Stimulated activated CD4-positive, alpha-beta T cell treated with anti-CD3 and anti-CD28 coated beads, Interleukin-15, amount 100 ng/mL, for 48 hours (primary cell): Measurements from ENCODE around the gene MED10.

Experiments used
- DNase-seq, 2 donors: peaks; one replicate each; pipeline ENCODE4 v3.0.0-alpha.2; 2020; ENCODE audit warnings: low read depth in 2 of 2

The MED10 gene

DNA sequence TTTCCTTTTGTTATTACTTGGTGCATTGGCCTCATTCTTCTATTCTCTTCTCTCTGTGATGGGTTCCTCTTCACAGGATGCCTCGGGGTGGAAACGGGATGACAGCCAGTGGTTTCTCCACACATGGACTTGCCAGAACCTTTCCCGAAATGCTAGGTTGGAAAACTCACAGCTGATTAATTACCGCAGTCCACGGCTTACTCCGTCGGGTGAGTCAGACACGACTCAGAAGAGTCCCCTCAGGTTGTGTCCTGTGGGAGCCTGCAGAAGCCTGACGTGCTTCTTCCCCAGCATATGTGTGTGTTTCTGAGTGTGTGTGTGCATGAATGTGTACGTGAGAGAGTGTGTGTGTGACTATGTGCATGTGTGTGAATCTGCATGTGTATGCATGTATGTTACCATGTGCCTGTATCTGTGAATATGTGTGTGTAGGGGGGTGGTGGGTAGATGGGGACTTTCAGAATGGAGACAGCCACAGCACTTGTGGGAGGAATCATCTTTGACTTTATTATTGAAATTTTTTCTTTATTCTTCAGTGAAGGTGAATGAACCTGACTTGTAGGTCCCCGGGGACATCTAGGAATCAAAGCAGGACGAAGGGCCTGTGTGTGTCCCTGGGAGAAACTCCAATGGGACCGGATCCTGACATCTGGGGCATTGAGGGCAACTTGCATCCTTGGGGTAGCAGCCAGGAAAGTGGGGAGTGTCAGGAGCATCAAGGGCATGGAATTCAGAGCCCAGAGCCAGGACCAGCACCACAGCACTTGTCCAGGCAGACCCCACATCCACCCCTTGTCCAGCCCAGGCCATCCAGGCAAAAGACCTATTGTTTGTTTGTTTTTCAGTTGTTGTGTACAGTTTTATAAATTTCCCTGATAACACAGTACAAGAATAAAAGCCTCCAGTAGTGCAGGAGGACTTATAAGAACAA lies 21.9 kb upstream of the MED10 start:
- DNase-seq: no peak

DNA sequence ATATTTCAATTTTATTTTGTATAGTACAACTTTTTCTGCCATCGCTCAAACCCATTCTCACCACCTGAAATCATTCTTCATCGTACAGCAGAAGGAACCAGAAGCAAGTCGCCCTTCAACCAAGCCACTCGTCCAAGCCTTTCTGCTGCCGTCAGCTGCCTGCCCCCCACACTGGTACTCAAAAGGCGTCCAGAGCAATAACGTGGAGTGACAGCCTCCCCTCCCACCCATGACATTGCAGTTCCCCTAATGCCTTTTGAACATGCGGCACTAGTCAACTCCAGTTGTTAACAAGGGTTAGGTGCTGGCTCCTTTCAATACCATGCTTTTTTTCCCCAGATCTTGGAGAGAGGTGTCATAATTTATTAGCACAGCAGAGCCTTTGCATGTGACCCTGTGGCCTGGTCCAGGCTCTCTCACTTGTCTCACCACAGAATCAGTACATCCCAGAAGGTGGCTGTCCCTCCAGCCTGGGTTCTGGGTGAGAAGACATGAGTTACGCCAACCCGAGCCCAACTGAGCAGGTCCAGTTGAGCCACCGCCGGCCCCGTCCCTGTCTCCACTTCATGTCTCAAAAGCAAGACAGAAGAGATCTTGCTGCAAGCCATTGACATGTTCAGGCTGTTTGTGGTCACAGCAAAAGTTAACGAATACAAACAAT lies 20.4 kb upstream of the MED10 start:
- DNase-seq: no peak

DNA sequence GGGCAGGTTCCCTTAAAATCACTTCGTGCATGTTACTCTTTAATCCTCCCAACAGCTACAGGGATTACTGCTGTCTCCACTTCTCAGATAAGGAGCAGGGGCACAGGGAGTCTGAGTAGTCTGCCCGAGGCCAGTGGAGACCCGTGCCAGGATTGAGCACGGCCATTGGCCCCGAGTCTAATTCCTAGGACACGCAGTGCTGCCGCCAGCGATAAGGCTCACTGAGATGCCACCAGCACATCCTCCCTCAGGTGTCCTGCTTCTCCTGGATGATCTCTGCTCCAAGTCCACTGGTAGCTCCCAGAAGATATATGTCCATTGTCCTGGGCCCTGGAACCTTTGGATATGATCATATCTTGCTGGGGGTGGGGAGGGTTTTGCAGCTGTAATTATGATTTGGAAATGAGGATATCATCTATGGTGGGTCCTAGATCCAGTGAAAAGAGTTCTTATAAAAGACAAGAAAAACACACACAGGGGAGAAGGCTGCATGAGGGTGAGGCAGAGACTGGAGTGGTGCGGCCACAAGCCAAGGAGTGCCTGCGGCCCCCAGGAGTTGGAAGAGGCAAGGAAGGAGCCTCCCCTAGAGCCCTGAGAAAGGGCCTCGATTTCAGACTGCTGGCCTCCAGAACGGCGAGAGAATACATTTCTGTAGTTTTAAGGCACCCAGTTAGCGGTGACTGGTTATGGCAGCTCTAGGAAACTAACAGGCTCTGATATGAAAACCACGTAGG lies 19.4 kb upstream of the MED10 start:
- no peak for DNase-seq

DNA sequence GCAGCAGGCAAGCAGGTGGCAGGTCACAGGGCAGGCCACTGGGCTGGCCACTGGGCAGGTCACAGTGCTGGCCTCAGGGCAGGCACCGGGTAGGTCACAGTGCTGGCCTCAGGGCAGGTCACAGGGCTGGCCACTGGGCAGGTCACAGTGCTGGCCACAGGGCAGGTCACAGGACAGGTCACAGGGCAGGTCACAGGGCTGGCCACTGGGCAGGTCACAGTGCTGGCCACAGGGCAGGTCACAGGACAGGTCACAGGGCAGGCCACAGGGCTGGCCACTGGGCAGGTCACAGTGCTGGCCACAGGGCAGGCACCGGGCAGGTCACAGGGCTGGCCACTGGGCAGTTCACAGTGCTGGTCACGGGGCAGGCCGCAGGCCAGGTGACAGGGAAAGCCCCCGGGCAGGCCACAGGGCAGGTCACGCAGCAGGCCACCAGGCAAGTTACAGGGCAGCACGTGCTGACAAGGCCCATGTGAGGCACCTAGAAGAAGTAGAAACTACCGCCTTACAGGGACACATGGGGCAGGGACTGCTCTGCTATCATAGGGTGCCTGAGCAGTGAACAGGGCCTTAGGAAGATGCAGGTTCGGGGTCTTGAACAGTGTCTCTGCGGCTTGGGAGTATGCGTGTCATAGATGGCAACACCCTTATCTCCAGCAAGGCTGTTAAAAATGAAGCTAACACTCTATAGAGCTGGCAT lies 18.6 kb upstream of the MED10 start:
- DNase-seq: no peak

DNA sequence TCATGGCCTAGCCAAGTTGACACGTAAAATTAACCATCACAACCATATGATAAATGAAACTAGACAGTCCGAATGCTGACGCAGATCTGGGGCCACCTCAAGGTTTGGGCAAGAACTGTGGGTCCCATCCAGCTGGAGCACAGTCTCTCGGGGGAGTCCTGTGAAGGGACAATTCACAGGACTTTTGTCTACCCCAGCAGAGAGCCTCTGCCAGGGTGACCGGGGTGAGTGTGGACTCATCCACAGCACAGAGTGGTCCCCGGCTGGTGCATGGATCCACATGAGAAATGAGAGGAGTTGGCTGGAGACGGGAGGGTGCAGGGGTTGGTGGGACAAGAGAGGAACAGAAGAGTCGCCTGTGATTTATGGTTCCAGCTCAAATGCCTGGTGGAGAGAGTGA lies 17.7 kb upstream of the MED10 start:
- DNase-seq: no peak

DNA sequence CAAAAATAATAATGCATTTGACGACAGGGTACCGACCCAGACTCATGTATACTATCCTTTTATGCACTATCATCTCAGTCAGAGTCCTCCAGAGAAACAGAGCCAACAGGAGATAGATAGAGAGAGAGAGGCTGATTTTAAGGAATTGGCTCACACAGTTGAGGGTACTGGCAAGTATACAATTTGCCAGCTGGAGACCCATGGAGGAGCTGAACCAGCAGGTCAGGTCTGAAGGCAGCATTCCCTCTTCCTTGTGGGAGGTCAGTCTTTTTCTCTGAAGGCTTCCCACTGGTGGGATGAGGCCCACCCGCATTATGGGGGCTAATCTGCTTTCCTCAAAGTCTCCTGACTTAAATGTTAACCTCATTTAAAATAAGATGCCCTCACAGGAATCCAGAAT lies 17.3 kb upstream of the MED10 start:
- DNase-seq: no peak

DNA sequence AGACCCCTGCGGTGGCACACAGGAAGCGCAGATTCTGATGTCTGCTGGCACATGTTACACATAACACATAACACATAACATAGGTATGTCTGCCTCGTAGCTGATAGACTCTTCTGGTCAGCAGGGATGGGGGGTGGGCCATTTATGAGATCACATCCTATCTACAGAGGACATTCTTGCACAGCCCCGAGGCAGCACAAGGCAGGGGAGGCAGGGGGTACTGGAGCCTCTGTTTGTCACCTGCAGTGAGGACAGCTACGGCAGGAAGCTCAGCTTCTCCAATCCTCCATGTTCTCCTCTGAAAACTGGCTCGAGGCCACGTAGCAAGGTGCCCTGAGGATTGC lies 16.7 kb upstream of the MED10 start:
- no peak for DNase-seq

DNA sequence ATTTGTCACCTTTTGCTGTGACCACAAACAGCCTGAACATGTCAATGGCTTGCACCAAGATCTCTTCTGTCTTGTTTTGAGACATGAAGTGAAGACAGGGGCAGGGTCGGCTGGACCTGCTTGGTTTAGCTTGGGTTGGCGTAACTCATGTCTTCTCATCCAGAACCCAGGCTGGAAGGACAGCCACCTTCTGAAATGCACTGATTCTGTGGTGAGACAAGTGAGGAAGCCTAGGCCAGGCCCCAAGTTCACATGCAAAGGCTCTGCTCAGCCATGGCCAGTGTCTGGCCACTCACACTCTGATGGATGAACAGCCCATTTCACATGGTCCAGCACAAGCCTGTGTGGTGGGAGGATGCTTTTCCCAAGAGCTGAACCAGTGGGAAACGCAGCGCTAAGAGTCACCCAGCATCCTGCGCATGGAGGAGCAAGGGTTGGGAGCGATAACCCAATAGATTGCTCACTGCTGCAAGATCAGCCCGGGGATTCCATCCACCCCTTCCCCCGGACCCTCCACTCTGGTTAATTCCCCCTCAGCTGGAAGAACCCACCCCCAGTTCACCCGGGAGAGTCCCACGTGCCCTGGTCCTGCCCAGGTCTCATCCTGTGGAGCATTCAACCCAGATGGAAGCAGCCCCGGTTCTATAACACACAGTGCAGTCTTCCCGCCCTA lies 16.2 kb upstream of the MED10 start:
- DNase-seq: no peak

DNA sequence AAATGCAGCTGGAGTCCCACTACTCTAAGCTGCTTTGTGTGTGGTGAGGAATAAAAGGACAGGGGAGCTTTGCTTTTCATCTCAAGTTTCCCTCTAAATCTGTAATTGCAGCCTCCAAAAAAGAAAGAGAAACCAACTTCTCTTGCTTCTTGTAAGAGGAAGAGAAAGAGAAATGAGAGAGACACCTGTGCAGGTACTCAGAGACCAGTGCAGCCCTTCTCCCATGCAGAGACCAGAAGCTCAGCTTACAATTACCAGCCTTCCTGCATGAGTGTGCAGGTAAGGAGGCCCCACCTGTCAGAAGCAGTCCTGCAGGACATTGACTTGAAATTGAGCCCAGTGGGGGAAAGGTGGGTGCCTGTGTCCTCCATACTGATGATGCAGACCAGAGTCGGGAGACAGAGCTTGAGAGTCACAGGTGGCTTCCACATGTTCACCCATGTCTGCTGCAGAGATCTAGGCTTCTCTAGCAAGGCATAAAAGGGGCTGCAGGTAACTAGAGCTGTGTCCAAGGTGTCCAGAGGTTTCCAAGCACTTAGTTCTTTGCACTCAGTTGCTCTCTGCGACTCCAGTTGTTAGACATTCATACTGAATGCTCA lies 15.3 kb upstream of the MED10 start:
- DNase-seq: no peak

DNA sequence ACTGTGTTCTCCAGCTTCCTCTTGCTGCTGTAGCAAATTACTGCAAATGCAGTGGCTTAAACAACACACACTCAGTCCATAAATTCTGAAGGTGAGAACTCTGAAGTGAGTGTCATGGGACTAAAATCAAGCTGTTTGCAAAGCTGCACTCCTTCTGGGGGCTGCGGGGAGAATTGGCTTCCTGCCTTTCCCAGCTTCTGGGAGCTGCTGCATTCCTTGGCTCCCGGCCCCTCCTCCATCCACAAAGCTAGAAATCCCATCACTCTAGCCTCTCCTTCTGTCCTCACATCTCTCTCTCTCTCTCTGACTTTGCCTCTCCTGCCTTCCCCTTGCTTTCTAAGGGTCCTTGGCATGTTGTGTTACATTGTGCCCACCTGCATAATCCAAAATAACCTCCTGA lies 14.2 kb upstream of the MED10 start:
- no peak for DNase-seq

DNA sequence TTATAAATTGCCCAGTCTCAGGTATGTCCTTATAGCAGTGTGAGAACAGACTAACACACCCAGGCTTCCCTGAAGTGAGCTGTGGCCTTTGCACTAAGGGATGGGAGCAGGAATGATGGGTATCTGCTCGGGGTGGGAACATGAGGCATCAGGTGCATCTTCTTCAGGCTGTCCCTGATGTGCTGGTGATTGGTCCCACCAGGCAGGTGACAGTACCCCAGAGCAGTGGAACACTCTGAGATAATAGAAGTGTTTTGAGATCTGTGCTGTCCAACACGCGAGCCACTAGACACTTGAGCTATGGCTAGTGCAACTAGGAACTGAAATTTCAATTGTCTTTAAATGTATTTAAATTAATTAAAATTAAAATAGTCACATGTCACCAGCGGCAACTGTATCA lies 12.8 kb upstream of the MED10 start:
- no peak for DNase-seq

DNA sequence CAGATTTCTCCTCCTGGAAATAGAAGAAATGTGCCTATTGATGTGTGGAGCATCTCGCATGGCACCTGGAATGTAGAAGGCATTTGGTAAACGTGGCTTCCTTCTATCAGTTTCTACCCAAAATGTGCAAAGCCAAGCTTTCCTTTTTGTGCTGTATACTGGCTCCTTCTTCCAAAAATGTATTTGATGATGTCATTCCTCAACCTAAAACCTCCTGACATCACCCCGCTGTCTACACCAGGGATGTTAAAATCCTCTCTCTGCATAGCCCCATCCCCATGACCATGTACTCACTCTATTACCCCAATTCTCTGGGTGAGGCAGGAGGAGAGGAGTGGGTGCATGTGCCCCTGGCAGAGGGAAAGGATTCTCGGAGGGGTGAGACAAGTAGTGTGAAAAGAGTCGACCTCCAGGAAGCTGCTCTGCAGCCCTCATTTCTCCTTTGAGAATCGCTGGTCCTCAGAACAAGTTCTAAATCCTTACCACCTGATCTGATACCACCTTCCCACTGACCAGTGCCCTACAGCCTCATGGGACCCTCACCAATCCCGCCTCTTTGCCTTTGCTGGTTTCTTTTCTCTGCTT lies 11.7 kb upstream of the MED10 start:
- DNase-seq: no peak

DNA sequence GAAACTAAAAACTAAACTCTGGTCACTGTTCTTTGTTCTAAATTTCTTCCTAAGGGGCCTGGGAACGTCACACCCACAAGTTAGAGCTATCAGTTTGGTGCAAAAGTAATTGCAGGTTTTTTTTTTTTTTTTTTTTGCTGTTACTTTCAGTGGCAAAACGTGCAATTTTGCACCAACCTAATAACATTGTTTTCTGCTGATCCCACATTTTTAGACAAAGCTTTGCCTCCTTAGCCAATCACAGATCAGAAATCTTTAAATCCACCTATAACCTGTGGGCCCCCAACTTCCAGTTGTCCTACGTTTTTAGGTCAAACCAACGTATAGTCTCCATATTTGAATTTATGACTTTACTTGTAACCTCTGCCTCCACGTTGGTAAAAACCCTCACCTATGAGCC lies 11.1 kb upstream of the MED10 start:
- no peak for DNase-seq

DNA sequence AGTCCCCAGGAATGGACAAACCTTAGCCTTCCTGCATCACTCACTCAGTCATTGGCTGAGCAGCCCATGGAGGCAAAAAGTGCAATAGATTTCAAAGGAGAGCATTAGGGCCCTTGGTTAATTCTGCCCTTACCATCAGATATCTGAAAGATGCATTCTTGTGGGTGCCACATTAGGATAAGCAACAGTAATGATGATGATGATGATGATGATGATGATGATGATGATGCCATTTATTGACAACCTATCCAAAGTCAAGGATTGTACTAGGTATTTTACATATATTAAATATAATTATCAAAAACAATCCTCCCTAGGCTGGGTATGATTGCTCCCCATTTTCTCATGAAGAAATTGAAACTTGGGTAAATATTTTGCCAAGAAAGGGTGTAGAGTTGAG lies 9.6 kb upstream of the MED10 start:
- no peak for DNase-seq

DNA sequence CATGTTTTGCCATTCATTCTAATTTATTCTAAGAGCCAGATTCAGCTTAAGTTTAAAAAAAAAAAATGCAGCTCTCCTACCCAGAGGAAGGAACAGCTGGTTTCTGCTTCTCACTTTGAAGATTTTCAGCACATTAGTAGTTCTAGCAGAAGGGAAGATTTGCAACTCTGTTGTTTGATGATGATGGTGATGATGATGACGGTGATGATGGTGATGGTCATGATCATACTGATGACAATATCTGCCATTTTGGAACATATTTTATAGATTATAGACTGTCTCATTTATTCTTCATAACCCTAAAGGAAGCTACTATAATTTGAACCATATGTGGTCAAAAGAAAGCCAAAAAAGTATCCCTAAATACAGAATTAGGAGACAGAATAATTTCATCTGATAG lies 7.9 kb upstream of the MED10 start:
- DNase-seq: no peak

DNA sequence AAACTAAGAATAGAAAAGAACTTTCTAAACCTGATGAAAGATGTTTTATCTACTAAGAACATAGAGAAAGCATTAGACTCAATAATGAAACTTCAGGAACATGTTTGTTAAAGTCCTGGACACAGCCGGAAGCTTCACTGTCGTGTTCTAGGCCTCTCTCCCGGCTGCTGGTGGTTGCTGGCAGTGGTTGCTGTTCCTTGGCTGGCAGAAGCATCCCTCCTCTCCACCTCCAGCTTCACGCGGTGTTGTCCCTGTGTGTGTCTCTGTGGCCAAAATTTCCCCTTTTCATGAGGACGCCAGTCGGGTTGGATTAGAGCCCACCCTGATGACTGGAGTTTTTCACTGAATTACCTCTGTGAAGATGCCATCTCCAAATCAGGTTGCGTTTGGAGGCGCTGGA lies 6.5 kb upstream of the MED10 start:
- no peak for DNase-seq

DNA sequence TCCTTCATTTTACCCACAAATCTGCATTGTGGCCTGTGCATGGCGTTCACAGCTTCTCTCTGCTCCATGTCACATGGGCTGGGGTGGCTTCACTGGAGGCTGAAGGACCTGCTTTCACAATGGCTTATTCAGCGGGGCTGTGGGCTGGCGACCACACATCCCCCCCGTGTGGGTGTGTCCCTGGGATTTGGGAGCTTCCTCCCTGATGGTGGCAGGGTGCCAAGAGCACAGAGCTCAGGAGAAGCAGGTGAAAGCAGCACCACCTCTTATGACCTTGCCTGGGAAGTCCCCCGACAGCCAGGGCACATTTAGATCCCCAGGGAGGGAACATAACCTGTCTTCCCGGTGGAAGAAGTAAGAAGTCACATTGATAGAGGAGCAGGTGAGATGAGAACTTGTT lies 5.0 kb upstream of the MED10 start:
- DNase-seq: no peak

DNA sequence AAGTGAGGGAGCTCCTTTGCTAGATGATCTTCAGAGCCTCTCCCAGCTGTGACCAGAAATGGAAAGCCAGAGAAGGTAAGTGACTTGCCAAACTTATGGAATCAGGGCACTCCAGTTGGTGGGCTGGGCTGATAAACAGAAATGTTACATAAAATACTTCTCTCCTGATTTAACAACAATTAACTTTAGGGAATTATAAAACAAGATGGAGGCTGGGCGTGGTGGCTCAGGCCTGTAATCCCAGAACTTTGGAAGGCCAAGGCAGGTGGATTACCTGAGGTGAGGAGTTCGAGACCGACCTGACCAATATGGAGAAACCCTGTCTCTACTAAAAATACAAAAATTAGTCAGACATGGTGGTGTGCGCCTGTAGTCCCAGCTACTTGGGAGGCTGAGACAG lies 899 bp upstream of the MED10 start:
- DNase-seq: no peak

DNA sequence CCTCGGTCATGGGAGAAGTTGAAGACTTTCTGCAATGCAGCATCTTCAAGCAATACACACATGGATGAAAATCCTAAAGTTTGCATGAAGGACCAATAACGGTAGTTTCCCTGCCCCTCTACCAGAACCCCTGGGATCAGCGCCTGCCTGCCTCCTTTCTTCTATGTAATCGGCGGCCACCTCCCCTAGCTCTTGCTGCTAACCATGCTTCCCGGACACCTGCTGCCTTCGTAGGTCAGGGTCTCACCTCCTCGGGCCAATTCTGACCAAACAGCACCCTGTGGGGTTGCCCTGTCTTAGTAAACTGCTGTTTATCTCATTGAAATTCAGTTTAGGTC lies 388 bp upstream of the MED10 start:
- no peak for DNase-seq

DNA sequence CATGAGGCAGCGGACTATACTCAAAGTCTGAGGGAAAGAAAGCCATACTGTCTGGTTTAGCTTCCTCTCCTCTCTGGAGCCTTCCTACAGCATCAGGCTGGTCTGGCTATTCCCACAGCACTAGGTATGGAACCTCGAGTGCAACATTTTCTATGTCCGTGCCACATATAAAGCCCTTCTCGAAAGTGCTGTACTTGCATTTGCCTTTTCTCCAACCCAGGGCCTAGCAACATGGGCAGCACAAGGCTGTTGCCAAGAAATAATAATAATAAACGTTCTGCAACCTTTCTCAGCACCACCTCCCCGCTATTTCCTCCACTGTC lies 804 bp downstream of the MED10 start:
- no peak for DNase-seq

DNA sequence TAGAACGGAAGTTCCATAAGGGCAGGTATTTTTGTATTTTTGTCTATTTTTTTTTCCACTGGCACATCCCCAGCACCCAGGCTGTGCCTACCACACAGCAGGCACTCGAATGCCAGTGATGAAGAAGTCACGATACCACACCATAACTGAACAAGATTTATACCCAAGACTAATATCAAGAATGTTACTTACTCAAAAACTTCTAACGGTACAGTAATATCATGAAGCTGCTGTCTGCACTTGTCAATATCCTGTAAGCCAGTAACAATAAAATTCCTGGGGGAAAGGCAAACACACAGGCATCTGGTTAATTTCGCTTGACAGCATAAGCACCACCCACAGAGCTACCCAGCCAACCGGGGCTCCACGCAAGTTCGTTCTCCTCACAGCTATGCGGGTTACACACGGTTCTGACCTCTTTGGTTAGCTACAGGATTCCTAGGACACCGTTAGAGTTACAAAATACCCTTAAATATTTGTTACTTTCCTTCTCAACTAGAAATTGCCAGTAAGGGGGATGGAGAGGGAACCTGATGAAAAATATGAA lies 1.3 kb downstream of the MED10 start:
- DNase-seq: no peak
